Chondrocyte (in vitro differentiated cells): ENCODE results near the gene VAV2. TPM values are rescaled to one million over a fixed set of nuclear protein-coding genes. Genes with fewer than 3 reads are reported as not detected.

Source experiments
- DNase-seq: peaks from one replicate; pipeline ENCODE4 v3.0.0; 2021; ENCODE audit warnings: mixed read lengths, low spot score
- H3K27ac Mint-ChIP-seq: one replicate; pipeline ENCODE4 v1.8.0; 2021; ENCODE audit warnings: mild to moderate bottlenecking, moderate library complexity, mixed read lengths; ENCODE audit not compliant: unreplicated experiment
- H3K27me3 Mint-ChIP-seq: 2 replicates; pipeline ENCODE4 v1.8.0; 2021; ENCODE audit warnings: low read depth, mixed read lengths
- H3K36me3 Mint-ChIP-seq: 2 replicates; pipeline ENCODE4 v1.8.0; 2021; ENCODE audit warnings: low read depth, mixed read lengths
- H3K4me1 Mint-ChIP-seq: 2 replicates; pipeline ENCODE4 v1.8.0; 2021; ENCODE audit warnings: low read depth, mild to moderate bottlenecking, mixed read lengths
- H3K4me3 Mint-ChIP-seq: one replicate; pipeline ENCODE4 v1.8.0; 2021; ENCODE audit warnings: mild to moderate bottlenecking, moderate library complexity, mixed read lengths; ENCODE audit not compliant: unreplicated experiment
- H3K9me3 Mint-ChIP-seq: 2 replicates; pipeline ENCODE4 v1.8.0; 2021; ENCODE audit warnings: low read depth, mixed read lengths
- total RNA-seq: library from RNA; stranded (reverse); gene quantifications from 3 replicates; pipeline ENCODE4 v1.2.1, GENCODE V29; 2021
- TF ChIP-seq, protein P1 (sequence below): fragments of 200-600 bp; sonication (generic); IDR thresholded peaks from 2 replicates; pipeline ENCODE4 v1.5.0; 2021; ENCODE audit warnings: antibody characterized with exemption, mild to moderate bottlenecking, moderate library complexity

The VAV2 gene
- total RNA-seq, 1 donor from 2014 or later, result 17.7 TPM

DNA sequence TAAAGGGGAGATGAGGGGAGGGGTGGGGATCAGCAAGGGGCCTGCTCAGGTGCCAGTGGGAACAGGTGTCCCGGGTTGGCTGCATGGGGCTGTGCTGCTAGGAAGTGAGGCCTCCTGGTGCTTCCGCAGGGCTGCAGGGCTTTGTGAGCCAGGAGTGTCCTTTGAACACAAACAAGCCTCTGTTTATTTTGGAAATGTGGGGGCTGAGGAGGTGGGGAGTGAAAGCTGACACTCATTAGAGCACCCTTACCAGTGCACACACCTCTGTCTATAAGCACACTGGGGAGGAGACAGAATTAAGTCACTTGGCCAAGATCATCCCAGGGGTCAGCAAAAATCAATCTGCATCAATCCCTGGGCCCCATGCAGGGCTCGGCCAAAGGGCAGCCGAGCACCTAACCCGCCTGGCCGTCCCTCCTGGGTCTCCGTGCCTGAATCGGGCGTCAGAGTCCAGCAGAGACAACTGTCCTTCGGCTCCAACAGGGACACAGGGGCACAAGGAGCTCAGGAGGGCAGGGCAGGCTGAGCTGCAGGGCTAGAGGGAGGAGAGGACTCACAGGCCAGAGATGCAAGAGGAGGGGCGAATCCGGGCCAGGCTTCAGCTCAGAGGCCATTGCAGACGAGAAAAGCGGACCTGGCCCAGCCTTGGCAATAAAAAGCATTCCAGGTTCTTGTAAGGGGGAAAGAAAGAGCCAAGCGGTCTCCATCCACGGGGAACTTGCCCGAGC lies 99.8 kb downstream of the VAV2 start:
- DNase-seq, result no peak
- Mint-ChIP-seq H3K4me1 (peaks cover 41% of the 10 kb centered on the region), H3K27ac (peak overlapping the region; percentile 49), H3K36me3 (peaks cover 2% of the 10 kb centered on the region), H3K4me3 (no peak overlapping the region), H3K9me3 (no peaks in the 10 kb centered on the region), H3K27me3 (no peaks in the 10 kb centered on the region)
- TF ChIP-seq, protein P1, sequence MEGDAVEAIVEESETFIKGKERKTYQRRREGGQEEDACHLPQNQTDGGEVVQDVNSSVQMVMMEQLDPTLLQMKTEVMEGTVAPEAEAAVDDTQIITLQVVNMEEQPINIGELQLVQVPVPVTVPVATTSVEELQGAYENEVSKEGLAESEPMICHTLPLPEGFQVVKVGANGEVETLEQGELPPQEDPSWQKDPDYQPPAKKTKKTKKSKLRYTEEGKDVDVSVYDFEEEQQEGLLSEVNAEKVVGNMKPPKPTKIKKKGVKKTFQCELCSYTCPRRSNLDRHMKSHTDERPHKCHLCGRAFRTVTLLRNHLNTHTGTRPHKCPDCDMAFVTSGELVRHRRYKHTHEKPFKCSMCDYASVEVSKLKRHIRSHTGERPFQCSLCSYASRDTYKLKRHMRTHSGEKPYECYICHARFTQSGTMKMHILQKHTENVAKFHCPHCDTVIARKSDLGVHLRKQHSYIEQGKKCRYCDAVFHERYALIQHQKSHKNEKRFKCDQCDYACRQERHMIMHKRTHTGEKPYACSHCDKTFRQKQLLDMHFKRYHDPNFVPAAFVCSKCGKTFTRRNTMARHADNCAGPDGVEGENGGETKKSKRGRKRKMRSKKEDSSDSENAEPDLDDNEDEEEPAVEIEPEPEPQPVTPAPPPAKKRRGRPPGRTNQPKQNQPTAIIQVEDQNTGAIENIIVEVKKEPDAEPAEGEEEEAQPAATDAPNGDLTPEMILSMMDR, result no peak

DNA sequence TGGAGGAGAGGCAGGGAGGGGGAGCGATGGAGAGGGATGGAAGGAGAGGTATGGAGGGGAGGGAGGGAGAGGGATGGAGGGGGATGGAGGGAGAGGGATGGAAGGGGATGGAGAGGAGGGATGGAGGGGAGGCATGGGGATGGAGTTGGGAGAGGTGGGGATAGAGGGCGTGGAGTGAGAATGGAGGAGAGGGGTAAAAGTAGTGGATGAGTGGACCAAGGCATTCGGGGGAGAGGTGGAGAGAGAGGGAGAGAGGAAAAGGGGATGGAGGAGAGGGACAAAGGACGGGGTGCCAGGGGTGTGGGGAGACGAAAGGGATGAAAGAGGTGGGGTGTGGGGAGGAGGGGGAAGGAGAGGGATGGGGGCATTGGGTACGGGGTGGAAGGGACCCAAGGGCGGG lies 100.4 kb downstream of the VAV2 start:
- Mint-ChIP-seq H3K4me1 (peaks cover 42% of the 10 kb centered on the region), H3K36me3 (peaks cover 2% of the 10 kb centered on the region), H3K9me3 (no peaks in the 10 kb centered on the region), H3K27me3 (no peaks in the 10 kb centered on the region), H3K27ac (no peak overlapping the region), H3K4me3 (no peak overlapping the region)
- TF ChIP-seq, protein P1, result no peak
- DNase-seq, result no peak

DNA sequence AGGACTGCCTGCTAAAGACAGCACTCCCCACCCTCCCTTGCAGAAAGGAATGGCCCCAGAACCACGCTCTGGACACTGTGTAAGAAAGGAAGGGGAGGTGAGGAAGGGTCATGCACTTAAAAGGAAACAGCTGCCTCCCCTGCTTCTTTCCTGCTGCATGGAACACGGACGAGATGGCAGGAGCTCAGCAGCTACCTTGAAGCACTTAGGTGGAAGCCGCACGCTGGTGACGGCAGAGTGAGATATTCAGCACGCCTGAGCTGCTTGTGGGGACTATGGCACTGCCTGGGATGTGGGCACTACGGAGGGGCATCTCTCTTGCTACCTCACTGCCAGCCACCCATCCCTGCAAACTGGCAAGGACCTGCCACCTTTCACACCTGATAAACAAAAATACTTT lies 101.5 kb downstream of the VAV2 start:
- Mint-ChIP-seq H3K36me3 (peaks cover 2% of the 10 kb centered on the region), H3K27me3 (no peaks in the 10 kb centered on the region), H3K27ac (peak overlapping the region; percentile 78), H3K4me3 (no peak overlapping the region), H3K9me3 (no peaks in the 10 kb centered on the region), H3K4me1 (peaks cover 42% of the 10 kb centered on the region)
- DNase-seq, result no peak
- TF ChIP-seq, protein P1, result no peak

DNA sequence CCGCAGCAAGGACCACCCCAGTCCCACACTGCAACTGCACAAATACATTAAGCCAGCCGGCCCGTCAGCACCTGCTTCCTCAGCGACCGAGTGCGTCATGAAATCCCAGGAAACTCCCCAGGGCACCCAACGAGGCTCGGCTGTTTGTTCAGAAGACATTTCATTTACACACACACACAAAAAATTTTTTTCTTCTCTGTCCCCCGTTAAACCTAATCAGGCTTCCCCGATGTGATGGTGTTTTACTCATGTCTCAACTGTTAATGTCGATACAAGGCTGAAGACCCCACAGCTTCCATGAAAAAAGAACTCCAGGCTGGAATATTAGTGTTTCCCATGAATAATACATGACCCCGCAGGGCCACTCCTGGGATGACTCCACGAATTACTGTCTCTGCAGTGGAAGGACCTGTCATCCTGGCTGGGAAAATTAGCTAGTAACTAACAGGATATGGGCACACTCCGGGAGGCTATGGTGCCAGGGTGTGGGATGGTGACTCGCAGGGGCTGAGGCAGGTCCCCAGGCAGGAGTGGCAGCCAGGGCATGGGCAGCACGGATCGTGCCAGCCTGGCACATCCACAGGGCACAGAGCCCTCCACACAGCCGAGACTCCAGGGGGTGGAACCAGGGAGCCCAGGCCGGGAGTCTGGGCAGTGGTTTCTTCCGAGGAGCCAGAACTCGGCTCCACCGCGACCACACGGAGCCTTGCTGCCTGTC lies 102.4 kb downstream of the VAV2 start:
- TF ChIP-seq, protein P1, result no peak
- Mint-ChIP-seq H3K4me1 (peaks cover 42% of the 10 kb centered on the region), H3K36me3 (peaks cover 2% of the 10 kb centered on the region), H3K9me3 (no peaks in the 10 kb centered on the region), H3K4me3 (peak overlapping the region; percentile 10), H3K27ac (peak overlapping the region; percentile 78), H3K27me3 (no peaks in the 10 kb centered on the region)
- no peak for DNase-seq

DNA sequence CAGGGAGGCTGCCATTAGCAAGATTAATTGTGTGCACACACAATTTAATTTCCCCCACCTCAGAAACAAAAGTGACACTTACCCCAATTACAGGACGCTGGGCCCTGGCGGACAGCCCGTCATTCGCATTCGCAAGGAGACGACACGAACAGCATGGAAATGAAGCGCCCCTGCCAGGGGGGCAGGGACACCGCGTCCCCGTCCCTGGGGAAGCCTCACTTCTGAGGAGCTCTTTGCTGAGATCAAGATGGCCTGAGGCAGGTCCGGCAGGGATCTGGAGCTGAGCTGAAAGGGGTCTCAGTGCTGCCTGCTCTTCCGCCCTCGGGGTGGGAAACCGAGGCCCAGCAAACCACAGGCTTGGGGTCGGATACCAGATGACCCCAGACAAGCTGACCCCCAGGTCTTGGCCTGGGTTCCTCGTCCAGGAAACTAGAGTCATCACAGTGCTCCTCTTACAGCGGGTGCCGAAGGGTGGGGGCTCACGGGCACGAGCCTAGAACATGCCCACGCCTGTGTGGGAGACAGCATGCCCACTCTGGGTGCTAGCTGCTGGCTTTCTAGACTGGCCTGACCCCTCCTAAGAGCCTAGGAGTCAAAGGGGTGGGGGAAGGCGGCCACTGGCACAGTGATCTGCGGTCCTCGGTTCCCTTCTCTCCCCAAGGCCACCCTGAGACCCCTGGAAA lies 103.2 kb downstream of the VAV2 start:
- no peak for DNase-seq
- Mint-ChIP-seq H3K27ac (no peak overlapping the region), H3K27me3 (no peaks in the 10 kb centered on the region), H3K4me3 (no peak overlapping the region), H3K4me1 (peaks cover 42% of the 10 kb centered on the region), H3K9me3 (no peaks in the 10 kb centered on the region), H3K36me3 (peaks cover 2% of the 10 kb centered on the region)
- TF ChIP-seq, protein P1, result no peak
